K562 (cell line): ENCODE results near the gene RBM19. TPM values are rescaled to one million over a fixed set of nuclear protein-coding genes. Genes with fewer than 3 reads are reported as not detected.

Experiments
- ATAC-seq: fragments of 200-7000 bp; cut with Tn5 transposase; 3 replicates; pipeline ENCODE4 v1.9.1; 2020; ENCODE audit warnings: moderate library complexity
- BruUV-seq: library from RNA; stranded (reverse); fragments of 400-500 nt; replicated peaks from 2 replicates; lab custom pipeline; 2021; lab: Mats Ljungman, UMichigan
- CTCF ChIA-PET: fragments of 300-600 bp; formaldehyde crosslinking; extraction: SDS; loops from one replicate; lab custom pipeline; 2021; ENCODE audit warnings: low intra/inter-chr PET ratio; lab: Yijun Ruan, JAX
- POLR2A ChIA-PET: fragments of 300-600, 350-650 bp; sonication (Branson Sonifier 250); formaldehyde crosslinking; extraction: SDS; loops from one replicate; lab custom pipeline; 2021; ENCODE audit warnings: antibody characterized with exemption, inconsistent platforms; lab: Yijun Ruan, JAX
- DNase-seq, 4 experiments: peaks; one replicate each; pipeline versions ENCODE4 v3.0.0 to v3.0.0-alpha.2; 2011 to 2018; ENCODE audit warnings: low spot score in 3 of 4, mixed read lengths in 3 of 4; ENCODE audit errors: extremely low read depth in 1 of 4
- FAIRE-seq: peaks from 2 replicates; lab custom pipeline; 2011; peaks lifted over from hg19 to GRCh38; lab: Jason Lieb, UNC
- H2AFZ ChIP-seq: 2 replicates; pipeline ENCODE4 v1.6.0; 2011; ENCODE audit warnings: low read depth, low read length, control low read depth, inconsistent platforms
- H3K27ac ChIP-seq: fragments of 200-600 bp; 3 replicates; pipeline ENCODE4 v1.8.0; 2011; ENCODE audit warnings: low read depth, mild to moderate bottlenecking, control low read depth, inconsistent platforms, low read length, moderate library complexity, mixed read lengths; ENCODE audit errors: extremely low read depth
- H3K27me3 ChIP-seq, 2 experiments: fragments of 300-600 bp in 1 of 2; 2 replicates in 1 of 2; 3 replicates in 1 of 2; pipeline versions ENCODE4 v1.6.0 to v1.8.0; 2011; ENCODE audit warnings: inconsistent platforms in 2 of 2, low read length in 2 of 2, mild to moderate bottlenecking in 1 of 2, mixed read lengths in 1 of 2, moderate library complexity in 1 of 2; ENCODE audit not compliant: control insufficient read depth in 2 of 2, insufficient read depth in 2 of 2
- H3K36me3 ChIP-seq: fragments of 300-600 bp; 3 replicates; pipeline ENCODE4 v1.8.0; 2011; ENCODE audit warnings: mild to moderate bottlenecking, low read length, inconsistent platforms; ENCODE audit not compliant: control insufficient read depth, insufficient read depth
- H3K4me1 ChIP-seq, 2 experiments: fragments of 200-600 bp in 1 of 2; replicated peaks in 1 of 2; 2 replicates in 1 of 2; 3 replicates in 1 of 2; pipeline versions ENCODE4 v1.5.1 to v1.8.0; 2011; ENCODE audit warnings: inconsistent platforms in 2 of 2, low read length in 2 of 2, mild to moderate bottlenecking in 1 of 2, mixed read lengths in 1 of 2, moderate library complexity in 1 of 2; ENCODE audit not compliant: control insufficient read depth in 2 of 2, insufficient read depth in 2 of 2
- H3K4me2 ChIP-seq: 2 replicates; pipeline ENCODE4 v1.6.1; 2011; ENCODE audit warnings: low read length, control low read depth, inconsistent platforms, mixed read lengths; ENCODE audit not compliant: insufficient read depth
- H3K4me3 ChIP-seq: fragments of 200-600 bp; sonication (generic), shearing (Covaris generic); 2 replicates; pipeline ENCODE4 v1.5.1; 2016; ENCODE audit warnings: control low read depth, inconsistent platforms
- H3K79me2 ChIP-seq: fragments of 200-600 bp; 3 replicates; pipeline ENCODE4 v1.8.0; 2011; ENCODE audit warnings: low read length, inconsistent platforms; ENCODE audit not compliant: control insufficient read depth, insufficient read depth
- H3K9ac ChIP-seq, 2 experiments: 2 replicates each; pipeline versions ENCODE4 v1.6.0 to v1.6.1; 2011; ENCODE audit warnings: low read depth in 2 of 2, low read length in 2 of 2, control low read depth in 1 of 2, inconsistent platforms in 1 of 2, mild to moderate bottlenecking in 1 of 2, mixed read lengths in 1 of 2; ENCODE audit not compliant: insufficient read depth in 1 of 2
- H3K9me1 ChIP-seq: one replicate; pipeline ENCODE4 v1.6.0; 2011; ENCODE audit warnings: inconsistent platforms, mild to moderate bottlenecking, low read length, moderate library complexity; ENCODE audit not compliant: control insufficient read depth, insufficient read depth
- H3K9me3 ChIP-seq: replicated peaks from 2 replicates; pipeline ENCODE4 v1.5.1; 2011; ENCODE audit warnings: low read depth, low read length, inconsistent platforms; ENCODE audit not compliant: control insufficient read depth, insufficient read depth
- H4K20me1 ChIP-seq: replicated peaks from 2 replicates; pipeline ENCODE4 v1.6.1; 2011; ENCODE audit warnings: low read length, inconsistent platforms, mixed read lengths; ENCODE audit not compliant: control insufficient read depth, insufficient read depth
- ADNP ChIP-seq: fragments of 200-800 bp; sonication (Bioruptor generic); IDR thresholded peaks from 2 replicates; pipeline ENCODE4 v1.6.1; 2016; ENCODE audit warnings: missing genetic modification characterization, missing compliant biosample characterization
- CHD1 ChIP-seq: fragments of 200-600 bp; sonication (generic); IDR thresholded peaks from one replicate; pipeline ENCODE4 v1.6.1; 2012; ENCODE audit warnings: mild to moderate bottlenecking, moderate library complexity, low read length, inconsistent platforms
- FOXA1 ChIP-seq: fragments of 450-650 bp; IDR thresholded peaks from 2 replicates; pipeline ENCODE4 v1.6.1; 2016; ENCODE audit warnings: mild to moderate bottlenecking, borderline replicate concordance
- GATA2 ChIP-seq: sonication (generic); formaldehyde crosslinking; IDR thresholded peaks from 2 replicates; pipeline ENCODE4 v1.4.0; 2020; ENCODE audit warnings: mild to moderate bottlenecking, missing genetic modification reagents
- HMG20B ChIP-seq: fragments of 250-450 bp; sonication (Bioruptor Pico); IDR thresholded peaks from 2 replicates; pipeline ENCODE4 v1.5.0; 2021; ENCODE audit warnings: mild to moderate bottlenecking
- JUND ChIP-seq, 2 experiments: IDR thresholded peaks; 2 replicates in 1 of 2; 3 replicates in 1 of 2; pipeline ENCODE4 v1.6.1; 2011; ENCODE audit warnings: borderline replicate concordance in 2 of 2, low read depth in 2 of 2, low read length in 2 of 2, improper control_type of control experiment in 1 of 2, missing biosample characterization in 1 of 2, missing genetic modification characterization in 1 of 2, missing genetic modification reagents in 1 of 2
- KAT7 ChIP-seq: sonication (generic); formaldehyde crosslinking; IDR thresholded peaks from 2 replicates; pipeline ENCODE4 v1.8.0; 2022; ENCODE audit warnings: missing genetic modification reagents, mild to moderate bottlenecking, borderline replicate concordance
- MAFF ChIP-seq: IDR thresholded peaks from 2 replicates; pipeline ENCODE4 v1.6.1; 2012; ENCODE audit warnings: low read length, improper control_type of control experiment
- NFYB ChIP-seq: IDR thresholded peaks from 2 replicates; pipeline ENCODE4 v1.6.1; 2011; ENCODE audit warnings: mild to moderate bottlenecking, moderate library complexity; ENCODE audit not compliant: insufficient read length; ENCODE audit errors: extremely low read depth
- TRIM25 ChIP-seq: fragments of 450-650 bp; IDR thresholded peaks from 2 replicates; pipeline ENCODE4 v1.7.0; 2016; ENCODE audit warnings: borderline replicate concordance
- XRCC3 ChIP-seq: fragments of 450-650 bp; IDR thresholded peaks from 2 replicates; pipeline ENCODE4 v1.6.1; 2017; ENCODE audit warnings: mild to moderate bottlenecking, moderate library complexity
- ZBTB7A ChIP-seq: IDR thresholded peaks from 2 replicates; pipeline ENCODE4 v1.6.1; 2011; ENCODE audit warnings: low read depth, mild to moderate bottlenecking, low read length, moderate library complexity, borderline replicate concordance; ENCODE audit not compliant: control insufficient read depth
- ZNF146 ChIP-seq: IDR thresholded peaks from one replicate; pipeline ENCODE4 v1.6.1; 2018; ENCODE audit warnings: missing compliant biosample characterization; ENCODE audit not compliant: unreplicated experiment
- ZNF695 ChIP-seq: fragments of 450-650 bp; formaldehyde crosslinking; IDR thresholded peaks from 2 replicates; pipeline ENCODE4 v1.4.0; 2020; ENCODE audit warnings: mild to moderate bottlenecking, moderate library complexity
- WGBS: fragments of 100-300 bp; shearing (Covaris generic); methylation state at CpG from one replicate; pipeline ENCODE4 v1.1.6; 2016; ENCODE audit warnings: low coverage, mixed read lengths; ENCODE audit not compliant: insufficient coverage; ENCODE audit errors: missing lambda C conversion rate; 5-methylcytosine and 5-hydroxymethylcytosine counted together
- in situ Hi-C: fragments of 300-500 bp; cut with MboI; formaldehyde crosslinking; loops from 4 replicates; pipeline ENCODE4 v1.15.0; 2018; ENCODE audit warnings: inconsistent platforms, mixed read lengths
- intact Hi-C: fragments of 100-400 bp; cut with micrococcal nuclease; formaldehyde crosslinking; loops from 2 replicates; pipeline ENCODE4 v1.14.2; 2022
- polyA plus RNA-seq, 8 experiments: library from polyadenylated mRNA; depleted of rRNA in 4 of 8; stranded (reverse) in 5 of 8; unstranded in 3 of 8; fragments of >200 nt; fragmentation: Nextera tagmentation in 2 of 8; fragmentation: Illumina TruSeq in 1 of 8; extraction: Ambion mirVana in 2 of 8; extraction: Trizol in 1 of 8; gene quantifications; 2 replicates each; pipeline versions ENCODE4 v1.2.1 to v1.2.3, GENCODE V29; 2011 to 2014; ENCODE audit warnings: inconsistent platforms in 1 of 8, missing spikeins in 1 of 8
- total RNA-seq, 7 experiments: library from RNA; depleted of rRNA in 6 of 7; stranded (reverse); fragments of >200 nt in 6 of 7; fragmentation: Illumina TruSeq in 2 of 7; extraction: Trizol in 2 of 7; gene quantifications; 2 replicates each; pipeline versions ENCODE4 v1.2.1 to v1.2.3, GENCODE V29; 2011 to 2021; ENCODE audit warnings: low replicate concordance in 1 of 7
- TF ChIP-seq, protein P1 (sequence below), 2 experiments: fragments of 450-650 bp; conservative IDR thresholded peaks; 2 replicates each; pipeline ENCODE4 v1.6.1; 2017; ENCODE audit warnings: mild to moderate bottlenecking in 2 of 2, moderate library complexity in 2 of 2

The RBM19 gene
- total and polyA plus RNA-seq, 9 of the 15 experiments (the other 6 are each of a cell fraction or from before 2014, with no cell fraction given), result 16.0 to 58.4 (median 37.9) TPM

GRCh38 chr12:113835896-113836295 lies 130.2 kb downstream of the RBM19 start:
- ChIA-PET CTCF (no interaction called here), POLR2A (no interaction called here)
- H2AFZ ChIP-seq, result no peak overlapping the region
- peaks cover 0 to 4% of the 10 kb centered on the region in 2 experiments; a peak in 1 of 5 replicates for H3K4me1 ChIP-seq
- no peak overlapping the region for H3K4me2 ChIP-seq
- H3K4me3 ChIP-seq, result no peak overlapping the region
- no peaks in the 10 kb centered on the region for H3K9me3 ChIP-seq
- ATAC-seq (no peak), DNase-seq (no peak), FAIRE-seq (no peak)
- TF ChIP-seq CHD1 (no peak), NFYB (no peak), MAFF (no peak), KAT7 (CRISPR knock-in tag) (no peak), ZNF146 (CRISPR knock-in tag) (no peak), ZNF695 (CRISPR knock-in tag) (no peak), JUND (IDR thresholded peaks at IDR 0.05; ENCODE audit: borderline replicate concordance, low read depth, low read length) (no peak), JUND (tag; IDR thresholded peaks at IDR 0.05; ENCODE audit: borderline replicate concordance, low read depth, low read length) (no peak), ZBTB7A (no peak), TRIM25 (no peak), FOXA1 (no peak), XRCC3 (no peak), ADNP (tag) (no peak), GATA2 (CRISPR knock-in tag) (no peak), HMG20B (no peak)
- TF ChIP-seq, protein P1, sequence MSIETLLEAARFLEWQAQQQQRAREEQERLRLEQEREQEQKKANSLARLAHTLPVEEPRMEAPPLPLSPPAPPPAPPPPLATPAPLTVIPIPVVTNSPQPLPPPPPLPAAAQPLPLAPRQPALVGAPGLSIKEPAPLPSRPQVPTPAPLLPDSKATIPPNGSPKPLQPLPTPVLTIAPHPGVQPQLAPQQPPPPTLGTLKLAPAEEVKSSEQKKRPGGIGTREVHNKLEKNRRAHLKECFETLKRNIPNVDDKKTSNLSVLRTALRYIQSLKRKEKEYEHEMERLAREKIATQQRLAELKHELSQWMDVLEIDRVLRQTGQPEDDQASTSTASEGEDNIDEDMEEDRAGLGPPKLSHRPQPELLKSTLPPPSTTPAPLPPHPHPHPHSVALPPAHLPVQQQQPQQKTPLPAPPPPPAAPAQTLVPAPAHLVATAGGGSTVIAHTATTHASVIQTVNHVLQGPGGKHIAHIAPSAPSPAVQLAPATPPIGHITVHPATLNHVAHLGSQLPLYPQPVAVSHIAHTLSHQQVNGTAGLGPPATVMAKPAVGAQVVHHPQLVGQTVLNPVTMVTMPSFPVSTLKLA (conservative IDR thresholded peaks at IDR 0.05), result no peak
- no TSS peak for BruUV-seq
- no peaks in the 10 kb centered on the region for H3K9me1 ChIP-seq
- intact Hi-C loops, result no loop called here
- H3K27ac ChIP-seq, result no peak overlapping the region
- no peaks in the 10 kb centered on the region; the same call in 2 of the 3 replicates for H3K36me3 ChIP-seq
- in situ Hi-C loops, result no loop called here
- H3K79me2 ChIP-seq, result no peaks in the 10 kb centered on the region
- H3K9ac ChIP-seq, result no peak overlapping the region; a peak in 1 of 4 replicates
- H3K27me3 ChIP-seq, result no peaks in the 10 kb centered on the region
- no peaks in the 10 kb centered on the region for H4K20me1 ChIP-seq
- WGBS, result 72% methylated on average over 6 of the region's 16 CpGs
